ENCODE measurements around the gene PLEKHB1.

PLEKHB1 gene

GRCh38 chr11:73645972-73646631, at the start of gene PLEKHB1:
PLEKHB1 (plus strand) TSS chr11:73646581; CDS start chr11:73646609, 28 bp downstream.
- DNase-seq (ENCODE audit: low read depth in 2 of 2), result no peak

- DNase-seq (ENCODE audit: low read depth in 2 of 2), result no peak
Observed at GRCh38 chr11:73597336-73597955, 48.9 kb upstream of the PLEKHB1 start.

- DNase-seq (ENCODE audit: low read depth in 2 of 2), result peak; percentile 95
Observed at GRCh38 chr11:73597956-73598718, 48.2 kb upstream of the PLEKHB1 start, which contains the start of gene FAM168A. FAM168A (minus strand) TSS chr11:73598112; CDS start chr11:73468474, 129,638 bp downstream.

GRCh38 chr11:73598719-73599379, 47.5 kb upstream of the PLEKHB1 start:
- DNase-seq (ENCODE audit: low read depth in 2 of 2), result no peak

GRCh38 chr11:73612601-73613140, 33.7 kb upstream of the PLEKHB1 start:
- DNase-seq (ENCODE audit: low read depth in 2 of 2), result no peak

GRCh38 chr11:73614591-73614990, 31.8 kb upstream of the PLEKHB1 start:
- no peak for DNase-seq (ENCODE audit: low read depth in 2 of 2)

- no peak for DNase-seq (ENCODE audit: low read depth in 2 of 2)
Observed at GRCh38 chr11:73622926-73623593, 23.3 kb upstream of the PLEKHB1 start.

- DNase-seq (ENCODE audit: low read depth in 2 of 2), result no peak
Observed at GRCh38 chr11:73623686-73624085, 22.7 kb upstream of the PLEKHB1 start.

- DNase-seq (ENCODE audit: low read depth in 2 of 2), result peak; percentile 16 to 26
Observed at GRCh38 chr11:73625696-73626318, 20.6 kb upstream of the PLEKHB1 start.

- DNase-seq (ENCODE audit: low read depth in 2 of 2), result no peak
Observed at GRCh38 chr11:73629907-73630306, 16.5 kb upstream of the PLEKHB1 start.

- DNase-seq (ENCODE audit: low read depth in 2 of 2), result no peak
Observed at GRCh38 chr11:73632996-73633395, 13.4 kb upstream of the PLEKHB1 start.

GRCh38 chr11:73633999-73634398, 12.4 kb upstream of the PLEKHB1 start:
- no peak for DNase-seq (ENCODE audit: low read depth in 2 of 2)

GRCh38 chr11:73635721-73636120, 10.7 kb upstream of the PLEKHB1 start:
- DNase-seq (ENCODE audit: low read depth in 2 of 2), result no peak

- DNase-seq (ENCODE audit: low read depth in 2 of 2), result no peak
Observed at GRCh38 chr11:73636249-73636648, 10.1 kb upstream of the PLEKHB1 start.

- no peak for DNase-seq (ENCODE audit: low read depth in 2 of 2)
Observed at GRCh38 chr11:73637012-73637411, 9.4 kb upstream of the PLEKHB1 start.

GRCh38 chr11:73640592-73640991, 5.8 kb upstream of the PLEKHB1 start:
- no peak for DNase-seq (ENCODE audit: low read depth in 2 of 2)

GRCh38 chr11:73641668-73642067, 4.7 kb upstream of the PLEKHB1 start:
- DNase-seq (ENCODE audit: low read depth in 2 of 2), result no peak

- no peak for DNase-seq (ENCODE audit: low read depth in 2 of 2)
Observed at GRCh38 chr11:73645121-73645969, 1.0 kb upstream of the PLEKHB1 start.

GRCh38 chr11:73647459-73648100, 1.2 kb downstream of the PLEKHB1 start:
- peak; percentile 12 to 20 for DNase-seq (ENCODE audit: low read depth in 2 of 2)
